Measurements from ENCODE around the gene ZNF507. TPM values are rescaled to one million over a fixed set of nuclear protein-coding genes. Genes with fewer than 3 reads are reported as not detected.

ZNF507 gene
- total and polyA plus RNA-seq, 2 donors: 8.0 to 8.3 TPM

DNA sequence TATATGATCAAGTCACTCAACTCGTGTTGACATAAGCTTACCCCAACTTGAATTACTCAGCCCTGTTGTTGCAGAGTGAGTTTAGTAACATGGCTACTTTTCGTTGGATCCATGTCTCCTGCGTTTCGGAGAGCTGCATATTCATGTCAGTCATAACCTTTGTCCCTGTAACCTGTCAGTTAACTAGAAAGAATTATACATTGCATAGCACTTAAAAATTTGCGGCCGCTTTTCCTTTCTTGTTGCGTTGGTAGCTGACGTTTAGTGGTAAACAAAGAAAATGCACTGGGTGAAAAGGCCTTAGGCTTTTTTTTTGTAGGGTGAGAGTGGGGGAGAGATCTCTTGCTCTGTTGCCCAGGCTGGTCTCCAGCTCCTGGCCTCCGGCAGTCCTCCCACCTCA, 14.2 kb downstream of the ZNF507 start:
- DNase-seq (ENCODE audit: low read depth in 6 of 9, low spot score in 9 of 9): no peak
- H3K4me3 ChIP-seq (ENCODE audit: low read length in 2 of 2): no peak overlapping the region
- H3K9me3 ChIP-seq (ENCODE audit: control insufficient read depth in 2 of 2, insufficient read depth in 1 of 2, low read length in 1 of 2): no peaks in the 10 kb centered on the region
- peaks cover 28 to 58% of the 10 kb centered on the region in 2 donors for H3K36me3 ChIP-seq (ENCODE audit: control insufficient read depth in 2 of 2, insufficient read depth in 2 of 2, low read length in 1 of 2)
- 95% methylated on average over 9 of the region's 9 CpGs for WGBS
- no peak overlapping the region for H3K27ac ChIP-seq (ENCODE audit: low read depth in 1 of 2, low read length in 1 of 2)
- H3K4me1 ChIP-seq (ENCODE audit: control insufficient read depth in 2 of 2, insufficient read depth in 2 of 2, low read length in 2 of 2): no peaks in the 10 kb centered on the region
- no peaks in the 10 kb centered on the region for H3K27me3 ChIP-seq (ENCODE audit: control insufficient read depth in 2 of 2, insufficient read depth in 1 of 2, low read length in 1 of 2)

DNA sequence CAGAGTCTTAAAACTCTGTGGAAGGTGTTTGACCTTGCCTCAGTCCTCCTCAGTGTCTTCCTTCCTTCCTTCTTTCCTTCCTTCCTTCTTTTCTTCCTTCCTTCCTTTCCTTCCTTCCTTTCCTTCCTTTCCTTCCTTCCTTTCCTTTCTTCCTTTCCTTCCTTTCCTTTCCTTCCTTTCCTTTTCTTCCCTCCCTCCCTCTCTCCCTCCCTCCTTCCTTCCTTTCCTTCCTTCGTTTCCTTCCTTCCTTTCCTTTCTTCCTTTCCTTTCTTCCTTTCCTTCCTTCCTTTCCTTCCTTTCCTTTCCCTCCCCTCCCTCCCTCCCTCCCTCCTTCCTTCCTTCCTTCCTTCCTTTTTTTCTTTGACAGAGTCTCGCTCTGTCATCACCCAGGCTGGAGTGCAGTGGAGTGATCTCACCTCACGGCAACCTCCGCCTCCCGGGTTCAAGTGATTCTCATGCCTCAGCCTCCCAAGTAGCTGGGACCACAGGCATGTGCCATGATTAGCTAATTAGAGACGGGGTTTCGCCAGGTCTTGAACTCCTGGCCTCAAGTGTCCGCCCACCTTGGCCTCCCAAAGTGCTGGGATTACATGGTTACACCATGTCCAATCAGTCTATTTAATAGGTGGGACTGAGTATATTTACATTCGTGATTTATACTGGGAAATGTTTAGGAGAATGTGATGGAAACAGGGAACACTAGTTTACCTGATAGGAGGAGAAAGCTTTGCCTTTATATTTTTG, 16.3 kb downstream of the ZNF507 start:
- no peaks in the 10 kb centered on the region for H3K4me1 ChIP-seq (ENCODE audit: control insufficient read depth in 2 of 2, insufficient read depth in 2 of 2, low read length in 2 of 2)
- DNase-seq (ENCODE audit: low read depth in 6 of 9, low spot score in 9 of 9): no peak
- no peak overlapping the region for H3K27ac ChIP-seq (ENCODE audit: low read depth in 1 of 2, low read length in 1 of 2)
- 98% methylated on average over 9 of the region's 9 CpGs for WGBS
- H3K4me3 ChIP-seq (ENCODE audit: low read length in 2 of 2): no peak overlapping the region
- no peaks in the 10 kb centered on the region for H3K9me3 ChIP-seq (ENCODE audit: control insufficient read depth in 2 of 2, insufficient read depth in 1 of 2, low read length in 1 of 2)
- H3K27me3 ChIP-seq (ENCODE audit: control insufficient read depth in 2 of 2, insufficient read depth in 1 of 2, low read length in 1 of 2): no peaks in the 10 kb centered on the region
- H3K36me3 ChIP-seq (ENCODE audit: control insufficient read depth in 2 of 2, insufficient read depth in 2 of 2, low read length in 1 of 2): peaks cover 18 to 41% of the 10 kb centered on the region in 2 donors

DNA sequence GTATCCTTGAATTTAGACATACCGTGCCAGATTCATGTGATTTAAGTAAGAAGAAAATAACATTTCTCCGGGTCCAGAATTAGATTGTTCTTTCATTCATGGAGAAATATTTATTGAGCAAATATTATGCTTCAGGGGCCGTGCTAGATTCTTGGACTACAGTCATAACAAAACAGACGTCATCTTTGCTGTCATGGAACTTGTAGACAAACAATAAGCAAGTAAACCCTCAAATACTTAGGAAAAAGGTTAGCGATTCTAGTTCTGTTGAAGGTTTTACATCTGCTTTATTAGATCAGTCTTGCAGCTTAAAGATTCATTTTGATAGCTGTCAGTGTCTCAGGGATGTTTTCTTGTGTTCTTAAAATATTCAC, 16.9 kb downstream of the ZNF507 start:
- no peak for DNase-seq (ENCODE audit: low read depth in 6 of 9, low spot score in 9 of 9)
- Histone ChIP-seq H3K36me3 (ENCODE audit: control insufficient read depth in 2 of 2, insufficient read depth in 2 of 2, low read length in 1 of 2) (peaks cover 18 to 41% of the 10 kb centered on the region in 2 donors), H3K4me3 (ENCODE audit: low read length in 2 of 2) (no peak overlapping the region), H3K27me3 (ENCODE audit: control insufficient read depth in 2 of 2, insufficient read depth in 1 of 2, low read length in 1 of 2) (no peaks in the 10 kb centered on the region), H3K9me3 (ENCODE audit: control insufficient read depth in 2 of 2, insufficient read depth in 1 of 2, low read length in 1 of 2) (no peaks in the 10 kb centered on the region), H3K4me1 (ENCODE audit: control insufficient read depth in 2 of 2, insufficient read depth in 2 of 2, low read length in 2 of 2) (no peaks in the 10 kb centered on the region), H3K27ac (ENCODE audit: low read depth in 1 of 2, low read length in 1 of 2) (no peak overlapping the region)
- WGBS: 99% methylated on average over 5 of the region's 5 CpGs

DNA sequence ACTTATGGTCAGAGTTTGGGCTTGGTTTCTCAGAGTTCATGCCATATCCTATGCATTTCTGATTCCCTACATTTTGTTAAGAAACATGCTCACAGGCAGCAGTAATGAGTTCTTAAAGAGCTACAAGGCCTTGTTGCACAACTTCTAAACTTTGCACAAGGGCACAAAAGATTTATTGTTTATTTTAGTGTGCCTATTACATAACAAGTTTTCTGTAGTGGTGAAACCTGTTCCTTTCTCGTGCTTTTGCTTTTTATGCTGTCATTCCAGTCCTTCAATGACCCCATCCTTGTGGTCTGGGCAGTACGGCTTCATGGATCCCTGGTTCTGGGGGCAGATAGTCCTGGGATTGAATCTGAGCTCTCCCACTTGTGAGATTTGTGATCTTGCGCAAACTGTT, 17.8 kb downstream of the ZNF507 start:
- peaks cover 18 to 40% of the 10 kb centered on the region in 2 donors for H3K36me3 ChIP-seq (ENCODE audit: control insufficient read depth in 2 of 2, insufficient read depth in 2 of 2, low read length in 1 of 2)
- no peaks in the 10 kb centered on the region for H3K4me1 ChIP-seq (ENCODE audit: control insufficient read depth in 2 of 2, insufficient read depth in 2 of 2, low read length in 2 of 2)
- no peak overlapping the region for H3K4me3 ChIP-seq (ENCODE audit: low read length in 2 of 2)
- no peak overlapping the region for H3K27ac ChIP-seq (ENCODE audit: low read depth in 1 of 2, low read length in 1 of 2)
- 95% methylated on average over 3 of the region's 3 CpGs for WGBS
- no peak for DNase-seq (ENCODE audit: low read depth in 6 of 9, low spot score in 9 of 9)
- no peaks in the 10 kb centered on the region for H3K27me3 ChIP-seq (ENCODE audit: control insufficient read depth in 2 of 2, insufficient read depth in 1 of 2, low read length in 1 of 2)
- H3K9me3 ChIP-seq (ENCODE audit: control insufficient read depth in 2 of 2, insufficient read depth in 1 of 2, low read length in 1 of 2): no peaks in the 10 kb centered on the region

DNA sequence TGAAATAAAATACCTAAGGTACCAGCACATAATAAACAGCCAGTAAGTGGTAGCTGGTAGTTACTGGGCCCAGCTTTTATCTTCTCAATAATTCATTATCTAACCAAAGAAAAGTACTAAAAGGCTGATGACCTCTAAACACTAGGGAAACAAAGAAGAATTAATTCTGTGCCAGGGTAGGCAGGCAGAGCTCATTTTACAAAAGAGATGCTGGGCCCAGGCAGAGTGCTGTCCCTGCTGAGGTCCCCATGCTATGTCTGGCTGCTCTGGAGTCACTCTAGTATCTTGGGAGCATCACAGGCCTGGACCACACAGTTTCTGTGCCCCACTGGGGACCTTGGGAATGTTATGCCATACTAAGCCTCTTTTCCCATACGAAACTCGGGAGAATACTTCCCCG, 18.2 kb downstream of the ZNF507 start:
- no peaks in the 10 kb centered on the region for H3K27me3 ChIP-seq (ENCODE audit: control insufficient read depth in 2 of 2, insufficient read depth in 1 of 2, low read length in 1 of 2)
- DNase-seq (ENCODE audit: low read depth in 6 of 9, low spot score in 9 of 9): no peak
- H3K36me3 ChIP-seq (ENCODE audit: control insufficient read depth in 2 of 2, insufficient read depth in 2 of 2, low read length in 1 of 2): peaks cover 14 to 35% of the 10 kb centered on the region in 2 donors
- H3K4me1 ChIP-seq (ENCODE audit: control insufficient read depth in 2 of 2, insufficient read depth in 2 of 2, low read length in 2 of 2): no peaks in the 10 kb centered on the region
- no peak overlapping the region for H3K27ac ChIP-seq (ENCODE audit: low read depth in 1 of 2, low read length in 1 of 2)
- H3K4me3 ChIP-seq (ENCODE audit: low read length in 2 of 2): no peak overlapping the region
- H3K9me3 ChIP-seq (ENCODE audit: control insufficient read depth in 2 of 2, insufficient read depth in 1 of 2, low read length in 1 of 2): no peaks in the 10 kb centered on the region
- WGBS: 99% methylated on average over 3 of the region's 3 CpGs

DNA sequence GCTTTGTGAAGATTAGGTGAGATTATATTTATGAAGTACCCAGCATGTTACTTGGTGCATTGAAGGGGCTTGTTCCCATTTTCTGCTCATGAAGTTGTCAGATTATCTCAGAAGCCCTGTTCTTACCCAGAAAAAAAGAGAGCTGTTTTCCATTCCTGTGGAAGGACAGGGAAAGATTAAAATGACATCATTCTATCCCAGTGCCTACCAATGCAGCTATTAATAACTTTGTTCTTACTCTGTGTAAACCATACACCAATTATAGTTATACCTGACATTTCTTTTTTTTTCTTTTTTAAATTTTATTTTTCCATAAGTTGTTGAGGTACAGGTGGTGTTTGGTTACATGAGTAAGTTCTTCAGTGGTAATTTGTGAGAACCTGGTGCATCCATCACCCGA, 18.6 kb downstream of the ZNF507 start:
- Histone ChIP-seq H3K27me3 (ENCODE audit: control insufficient read depth in 2 of 2, insufficient read depth in 1 of 2, low read length in 1 of 2) (no peaks in the 10 kb centered on the region), H3K27ac (ENCODE audit: low read depth in 1 of 2, low read length in 1 of 2) (no peak overlapping the region), H3K4me3 (ENCODE audit: low read length in 2 of 2) (no peak overlapping the region), H3K4me1 (ENCODE audit: control insufficient read depth in 2 of 2, insufficient read depth in 2 of 2, low read length in 2 of 2) (no peaks in the 10 kb centered on the region), H3K36me3 (ENCODE audit: control insufficient read depth in 2 of 2, insufficient read depth in 2 of 2, low read length in 1 of 2) (peaks cover 14 to 34% of the 10 kb centered on the region in 2 donors), H3K9me3 (ENCODE audit: control insufficient read depth in 2 of 2, insufficient read depth in 1 of 2, low read length in 1 of 2) (no peaks in the 10 kb centered on the region)
- DNase-seq (ENCODE audit: low read depth in 6 of 9, low spot score in 9 of 9): no peak
- WGBS: 100% methylated on average over 1 of the region's 1 CpG

DNA sequence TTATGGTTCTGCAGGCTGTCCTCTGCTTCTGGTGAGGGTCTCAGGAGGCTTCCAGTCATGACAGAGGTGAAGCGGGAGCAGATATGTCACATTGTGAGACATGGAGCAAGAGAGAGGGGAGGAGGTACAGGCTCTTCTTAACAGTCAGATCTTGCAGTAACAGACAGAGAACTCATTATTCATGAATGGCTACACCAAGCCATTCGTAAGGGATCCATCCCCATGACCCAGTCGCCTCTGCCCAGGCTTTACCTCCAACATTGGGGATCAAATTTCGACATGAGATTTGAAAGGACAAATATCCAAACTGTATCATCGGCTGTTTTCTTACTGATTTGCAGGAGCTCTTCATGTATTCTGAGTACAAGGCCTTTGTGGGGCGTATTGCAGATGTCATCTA, 21.7 kb downstream of the ZNF507 start:
- no peaks in the 10 kb centered on the region for H3K27me3 ChIP-seq (ENCODE audit: control insufficient read depth in 2 of 2, insufficient read depth in 1 of 2, low read length in 1 of 2)
- WGBS: 90% methylated on average over 6 of the region's 6 CpGs
- H3K9me3 ChIP-seq (ENCODE audit: control insufficient read depth in 2 of 2, insufficient read depth in 1 of 2, low read length in 1 of 2): no peaks in the 10 kb centered on the region
- no peak overlapping the region for H3K27ac ChIP-seq (ENCODE audit: low read depth in 1 of 2, low read length in 1 of 2)
- no peak for DNase-seq (ENCODE audit: low read depth in 6 of 9, low spot score in 9 of 9)
- H3K36me3 ChIP-seq (ENCODE audit: control insufficient read depth in 2 of 2, insufficient read depth in 2 of 2, low read length in 1 of 2): peaks cover 15 to 29% of the 10 kb centered on the region in 2 donors
- no peak overlapping the region for H3K4me3 ChIP-seq (ENCODE audit: low read length in 2 of 2)
- no peaks in the 10 kb centered on the region for H3K4me1 ChIP-seq (ENCODE audit: control insufficient read depth in 2 of 2, insufficient read depth in 2 of 2, low read length in 2 of 2)

DNA sequence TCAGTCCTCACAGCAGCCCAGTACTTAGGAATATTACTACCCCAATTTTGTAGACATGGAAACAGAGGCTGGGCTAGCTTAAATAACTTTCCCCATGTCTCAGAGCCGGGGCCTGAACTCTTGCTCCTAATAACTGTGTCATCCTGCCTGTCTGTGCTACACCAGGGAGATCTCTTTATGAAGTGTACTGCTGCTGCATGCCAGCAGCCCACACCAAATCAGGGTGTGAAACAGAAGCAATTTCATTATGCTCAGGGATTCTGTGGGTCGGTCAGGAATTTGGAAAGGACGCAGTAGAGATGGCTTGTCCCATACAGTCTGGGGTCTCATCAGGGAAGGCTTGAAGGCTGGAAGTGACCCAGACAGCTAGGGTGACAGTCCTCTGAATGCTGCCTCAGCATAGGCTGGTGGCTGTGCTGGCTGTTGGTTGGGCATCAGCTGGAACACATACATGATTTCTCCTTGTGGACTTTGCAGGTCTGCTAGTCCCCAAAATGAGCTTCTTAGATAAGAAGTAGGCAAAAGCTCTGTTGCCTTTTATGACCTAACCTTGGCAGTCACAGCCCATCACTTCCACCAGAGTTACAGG, 22.6 kb downstream of the ZNF507 start:
- Histone ChIP-seq H3K4me1 (ENCODE audit: control insufficient read depth in 2 of 2, insufficient read depth in 2 of 2, low read length in 2 of 2) (no peaks in the 10 kb centered on the region), H3K27me3 (ENCODE audit: control insufficient read depth in 2 of 2, insufficient read depth in 1 of 2, low read length in 1 of 2) (no peaks in the 10 kb centered on the region), H3K36me3 (ENCODE audit: control insufficient read depth in 2 of 2, insufficient read depth in 2 of 2, low read length in 1 of 2) (peaks cover 23 to 31% of the 10 kb centered on the region in 2 donors), H3K9me3 (ENCODE audit: control insufficient read depth in 2 of 2, insufficient read depth in 1 of 2, low read length in 1 of 2) (no peaks in the 10 kb centered on the region), H3K27ac (ENCODE audit: low read depth in 1 of 2, low read length in 1 of 2) (no peak overlapping the region), H3K4me3 (ENCODE audit: low read length in 2 of 2) (no peak overlapping the region)
- WGBS: 99% methylated on average over 3 of the region's 3 CpGs
- no peak for DNase-seq (ENCODE audit: low read depth in 6 of 9, low spot score in 9 of 9)

DNA sequence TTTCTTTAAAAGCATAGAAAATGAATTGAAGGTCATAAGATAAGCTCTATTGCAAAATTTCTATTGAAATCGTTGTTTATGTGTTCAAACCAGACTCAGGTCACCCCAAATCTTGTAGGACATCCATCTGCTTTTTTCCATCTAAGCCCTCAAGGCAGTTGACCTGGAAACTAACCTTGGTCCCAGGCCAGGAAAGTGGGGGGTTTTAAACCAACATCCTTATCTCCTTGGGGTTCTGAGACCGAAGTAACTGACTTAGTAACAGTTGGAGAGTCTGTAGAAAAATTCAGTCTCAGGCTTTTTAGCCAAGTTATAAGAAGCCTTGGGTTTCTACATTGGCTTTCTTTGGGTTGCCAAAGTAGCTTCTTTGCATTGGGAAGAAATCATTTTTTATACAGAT, 23.4 kb downstream of the ZNF507 start:
- Histone ChIP-seq H3K9me3 (ENCODE audit: control insufficient read depth in 2 of 2, insufficient read depth in 1 of 2, low read length in 1 of 2) (no peaks in the 10 kb centered on the region), H3K36me3 (ENCODE audit: control insufficient read depth in 2 of 2, insufficient read depth in 2 of 2, low read length in 1 of 2) (peaks cover 21 to 32% of the 10 kb centered on the region in 2 donors), H3K4me1 (ENCODE audit: control insufficient read depth in 2 of 2, insufficient read depth in 2 of 2, low read length in 2 of 2) (no peaks in the 10 kb centered on the region), H3K27me3 (ENCODE audit: control insufficient read depth in 2 of 2, insufficient read depth in 1 of 2, low read length in 1 of 2) (no peaks in the 10 kb centered on the region), H3K4me3 (ENCODE audit: low read length in 2 of 2) (no peak overlapping the region), H3K27ac (ENCODE audit: low read depth in 1 of 2, low read length in 1 of 2) (no peak overlapping the region)
- WGBS: 98% methylated on average over 2 of the region's 2 CpGs
- DNase-seq (ENCODE audit: low read depth in 6 of 9, low spot score in 9 of 9): no peak

All from thymus (tissue), 11 donors.